ENCODE measurements around the gene FCGR1A. TPM values are rescaled to one million over a fixed set of nuclear protein-coding genes. Genes with fewer than 3 reads are reported as not detected.
"Not testable (repeated sequence)": the region's sequence is repeated elsewhere in the genome, so short reads cannot be mapped to it uniquely, and the experiment has no call there.

FCGR1A gene
- total and polyA plus RNA-seq, 5 donors from 2014 or later = not detected

DNA sequence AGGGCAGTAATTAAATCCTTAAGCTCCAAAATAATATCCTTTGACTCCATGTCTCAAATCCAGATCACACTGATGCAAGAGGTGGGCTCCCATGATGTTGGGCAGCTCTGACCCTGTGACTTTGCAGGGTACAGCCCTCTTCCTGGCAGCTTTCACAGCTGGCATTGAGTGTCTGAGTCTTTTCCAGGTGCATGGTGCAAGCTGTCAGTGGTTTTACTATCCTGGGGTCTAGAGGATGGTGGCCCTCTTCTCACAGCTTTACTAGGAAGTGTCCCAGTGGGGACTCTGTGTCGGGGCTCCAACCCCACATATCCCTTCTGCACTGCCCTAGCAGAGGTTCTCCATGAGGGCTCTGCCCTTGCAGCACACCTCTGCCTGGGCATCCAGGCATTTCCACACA is 16.3 kb upstream of the FCGR1A start:
- H3K4me3 ChIP-seq (ENCODE audit: low read depth, low read length); H3K4me1 ChIP-seq (ENCODE audit: control insufficient read depth, insufficient read depth, low read length, poor library complexity, severe bottlenecking); H3K27me3 Mint-ChIP-seq; ATAC-seq (ENCODE audit: low read depth in 2 of 2); DNase-seq; H3K9me3 ChIP-seq (ENCODE audit: control insufficient read depth in 2 of 2, low read length in 2 of 2); H3K27ac Mint-ChIP-seq; H3K9me3 Mint-ChIP-seq; H3K36me3 Mint-ChIP-seq; H3K4me3 Mint-ChIP-seq; H3K36me3 ChIP-seq (ENCODE audit: control insufficient read depth, insufficient read depth, low read length); H3K27ac ChIP-seq (ENCODE audit: insufficient read depth, low read length, poor library complexity, severe bottlenecking); H3K4me1 Mint-ChIP-seq; H3K27me3 ChIP-seq (ENCODE audit: control insufficient read depth, insufficient read depth, low read length): not testable (repeated sequence)

DNA sequence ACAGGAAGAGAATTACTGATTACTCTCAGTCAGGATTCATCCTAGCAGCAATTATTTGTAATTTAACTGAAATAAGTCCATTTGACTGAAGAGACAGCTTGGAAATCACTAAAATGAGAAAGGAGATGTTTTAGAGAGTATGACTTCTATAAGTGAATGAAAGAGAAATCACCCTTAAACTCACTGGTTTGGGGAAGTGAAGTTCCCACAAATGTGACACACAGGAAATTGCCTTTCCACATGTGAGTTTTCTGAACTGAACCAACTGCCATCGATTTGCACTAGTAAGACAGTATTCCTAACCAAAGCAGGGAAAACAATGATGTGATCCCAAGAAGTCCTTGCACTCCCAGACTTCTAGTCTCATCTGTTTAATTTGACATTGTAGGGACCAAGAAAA is 13.3 kb upstream of the FCGR1A start:
- H3K4me1 Mint-ChIP-seq; ATAC-seq (ENCODE audit: low read depth in 2 of 2); H3K9me3 ChIP-seq (ENCODE audit: control insufficient read depth in 2 of 2, low read length in 2 of 2); H3K27ac ChIP-seq (ENCODE audit: insufficient read depth, low read length, poor library complexity, severe bottlenecking); H3K36me3 Mint-ChIP-seq; H3K27me3 Mint-ChIP-seq; H3K4me1 ChIP-seq (ENCODE audit: control insufficient read depth, insufficient read depth, low read length, poor library complexity, severe bottlenecking); DNase-seq; H3K27ac Mint-ChIP-seq; H3K27me3 ChIP-seq (ENCODE audit: control insufficient read depth, insufficient read depth, low read length); H3K4me3 ChIP-seq (ENCODE audit: low read depth, low read length); H3K36me3 ChIP-seq (ENCODE audit: control insufficient read depth, insufficient read depth, low read length); H3K4me3 Mint-ChIP-seq; H3K9me3 Mint-ChIP-seq: not testable (repeated sequence)

DNA sequence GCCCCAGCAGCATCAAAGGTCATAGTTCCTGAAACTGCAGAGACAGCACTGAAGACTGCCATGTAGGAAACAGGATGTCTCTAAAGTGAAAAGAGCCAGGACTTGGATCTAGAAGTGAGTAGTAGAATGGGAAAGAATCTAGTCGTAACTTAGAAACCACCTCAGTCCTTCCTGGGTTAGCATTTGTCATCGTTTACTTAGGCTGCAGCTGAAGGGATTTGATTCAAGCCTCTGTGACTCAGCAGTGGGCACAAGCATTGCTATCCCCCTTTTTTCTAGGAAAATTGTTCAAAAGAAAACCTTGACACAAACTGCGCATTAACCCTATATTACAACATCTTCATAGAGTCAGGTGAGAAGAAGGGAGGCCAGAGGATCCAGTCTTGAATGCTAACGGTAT is 11.8 kb upstream of the FCGR1A start:
- H3K9me3 ChIP-seq (ENCODE audit: control insufficient read depth in 2 of 2, low read length in 2 of 2); H3K36me3 ChIP-seq (ENCODE audit: control insufficient read depth, insufficient read depth, low read length); DNase-seq; H3K9me3 Mint-ChIP-seq; H3K27ac Mint-ChIP-seq; H3K4me3 Mint-ChIP-seq; H3K4me3 ChIP-seq (ENCODE audit: low read depth, low read length); H3K27me3 ChIP-seq (ENCODE audit: control insufficient read depth, insufficient read depth, low read length); H3K27ac ChIP-seq (ENCODE audit: insufficient read depth, low read length, poor library complexity, severe bottlenecking); ATAC-seq (ENCODE audit: low read depth in 2 of 2); H3K4me1 Mint-ChIP-seq; H3K4me1 ChIP-seq (ENCODE audit: control insufficient read depth, insufficient read depth, low read length, poor library complexity, severe bottlenecking); H3K27me3 Mint-ChIP-seq; H3K36me3 Mint-ChIP-seq: not testable (repeated sequence)

DNA sequence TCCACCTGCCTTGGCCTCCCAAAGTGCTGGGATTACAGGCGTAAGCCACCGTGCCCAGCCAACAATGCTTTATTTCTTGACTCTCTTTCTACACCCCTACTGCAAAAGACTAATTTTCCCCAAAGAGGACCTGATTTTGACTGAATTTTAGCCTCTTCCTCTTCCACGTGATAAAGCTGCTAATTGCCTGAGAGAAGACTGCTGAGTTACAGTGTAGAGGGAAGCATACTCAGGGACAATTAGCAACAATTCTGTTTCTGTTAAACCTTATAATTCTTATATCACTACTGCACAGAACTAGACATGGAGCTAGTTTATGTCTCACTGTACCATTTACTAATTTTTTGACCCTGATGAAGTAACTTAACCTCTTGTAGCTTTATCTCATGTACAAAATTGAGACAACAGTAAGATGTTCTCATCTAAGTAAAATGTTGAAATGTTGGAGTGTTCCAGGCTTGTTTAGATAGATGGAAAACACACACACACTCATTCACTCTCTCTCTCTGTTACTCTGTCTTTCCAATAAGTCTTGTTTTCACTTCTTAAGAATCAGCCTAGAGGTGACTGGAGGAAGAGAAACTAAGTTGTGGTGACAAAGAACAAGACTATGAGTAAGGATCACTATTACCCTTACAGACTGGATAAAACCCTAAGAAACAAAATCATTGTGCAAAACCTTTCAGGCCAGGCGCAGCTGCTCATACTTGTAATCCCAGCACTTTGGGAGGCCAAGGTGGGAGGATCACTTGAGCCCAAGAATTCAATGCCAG is 10.7 kb upstream of the FCGR1A start:
- not testable (repeated sequence) for H3K4me1 ChIP-seq (ENCODE audit: control insufficient read depth, insufficient read depth, low read length, poor library complexity, severe bottlenecking); H3K27ac Mint-ChIP-seq; H3K36me3 ChIP-seq (ENCODE audit: control insufficient read depth, insufficient read depth, low read length); H3K4me3 Mint-ChIP-seq; H3K9me3 Mint-ChIP-seq; H3K27ac ChIP-seq (ENCODE audit: insufficient read depth, low read length, poor library complexity, severe bottlenecking); H3K4me1 Mint-ChIP-seq; DNase-seq; H3K27me3 ChIP-seq (ENCODE audit: control insufficient read depth, insufficient read depth, low read length); H3K9me3 ChIP-seq (ENCODE audit: control insufficient read depth in 2 of 2, low read length in 2 of 2); H3K36me3 Mint-ChIP-seq; ATAC-seq (ENCODE audit: low read depth in 2 of 2); H3K27me3 Mint-ChIP-seq; H3K4me3 ChIP-seq (ENCODE audit: low read depth, low read length)

DNA sequence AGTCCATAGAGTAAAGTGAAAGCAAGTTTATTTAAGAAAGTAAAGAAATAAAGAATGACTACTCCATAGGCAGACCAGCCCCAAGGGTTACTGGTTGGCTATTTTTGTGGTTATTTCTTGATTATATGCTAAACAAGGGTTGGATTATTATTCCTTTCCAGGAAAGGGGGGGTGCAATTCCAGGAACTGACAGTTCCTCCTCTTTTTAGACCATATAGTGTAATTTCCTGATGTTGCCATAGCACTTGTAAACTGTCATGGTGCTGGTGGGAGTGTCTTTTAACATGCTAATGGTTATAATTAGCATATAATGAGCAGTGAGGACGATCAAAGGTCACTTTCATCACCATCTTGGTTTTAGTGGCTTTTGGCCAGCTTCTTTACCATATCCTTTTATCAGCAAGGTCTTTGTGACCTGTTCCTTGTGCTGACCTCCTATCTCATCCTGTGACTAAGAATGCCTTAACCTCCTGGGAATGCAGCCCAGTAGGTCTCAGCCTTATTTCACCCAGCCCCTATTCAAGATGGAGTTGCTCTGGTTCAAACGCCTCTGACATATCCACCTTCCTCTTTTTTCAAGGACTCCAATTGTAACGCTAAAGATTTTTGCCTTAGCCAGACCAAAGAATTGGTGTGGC is 6.9 kb upstream of the FCGR1A start:
- not testable (repeated sequence) for ATAC-seq (ENCODE audit: low read depth in 2 of 2)

DNA sequence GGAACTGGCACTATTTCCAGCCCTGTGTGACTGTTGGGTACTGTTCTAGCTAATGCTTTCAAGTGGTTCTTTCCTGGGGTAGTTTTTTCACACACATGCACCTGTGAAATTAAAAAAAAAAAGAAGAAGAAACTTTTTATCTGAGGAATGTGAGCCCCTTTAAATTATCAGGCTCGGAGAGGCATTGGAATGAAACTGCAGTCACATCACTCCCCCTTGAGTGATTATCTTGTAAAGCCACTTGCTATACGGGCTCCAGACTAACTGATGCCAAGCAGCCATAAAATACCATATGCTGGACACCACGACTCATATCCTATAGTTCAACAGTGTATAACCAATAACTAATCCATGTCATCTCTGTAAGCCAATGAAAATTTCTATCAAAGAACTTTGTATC is 5.4 kb upstream of the FCGR1A start:
- H3K4me1 ChIP-seq (ENCODE audit: control insufficient read depth, insufficient read depth, low read length, poor library complexity, severe bottlenecking); H3K27me3 Mint-ChIP-seq; H3K36me3 Mint-ChIP-seq; H3K4me3 Mint-ChIP-seq; H3K36me3 ChIP-seq (ENCODE audit: control insufficient read depth, insufficient read depth, low read length); H3K9me3 Mint-ChIP-seq; H3K27ac ChIP-seq (ENCODE audit: insufficient read depth, low read length, poor library complexity, severe bottlenecking); DNase-seq; H3K27ac Mint-ChIP-seq; H3K9me3 ChIP-seq (ENCODE audit: control insufficient read depth in 2 of 2, low read length in 2 of 2); ATAC-seq (ENCODE audit: low read depth in 2 of 2); H3K4me3 ChIP-seq (ENCODE audit: low read depth, low read length); H3K4me1 Mint-ChIP-seq; H3K27me3 ChIP-seq (ENCODE audit: control insufficient read depth, insufficient read depth, low read length): not testable (repeated sequence)

More for the DNA sequence above, 6.9 kb upstream of the FCGR1A start:
- H3K9me3 Mint-ChIP-seq; H3K4me3 ChIP-seq (ENCODE audit: low read depth, low read length); H3K27ac ChIP-seq (ENCODE audit: insufficient read depth, low read length, poor library complexity, severe bottlenecking); H3K4me3 Mint-ChIP-seq; H3K27me3 ChIP-seq (ENCODE audit: control insufficient read depth, insufficient read depth, low read length); H3K36me3 ChIP-seq (ENCODE audit: control insufficient read depth, insufficient read depth, low read length); H3K27me3 Mint-ChIP-seq; H3K9me3 ChIP-seq (ENCODE audit: control insufficient read depth in 2 of 2, low read length in 2 of 2); H3K4me1 Mint-ChIP-seq; H3K4me1 ChIP-seq (ENCODE audit: control insufficient read depth, insufficient read depth, low read length, poor library complexity, severe bottlenecking); H3K27ac Mint-ChIP-seq; H3K36me3 Mint-ChIP-seq: not testable (repeated sequence)
- peak in 1 of 3 donors; percentile 48 for DNase-seq

DNA sequence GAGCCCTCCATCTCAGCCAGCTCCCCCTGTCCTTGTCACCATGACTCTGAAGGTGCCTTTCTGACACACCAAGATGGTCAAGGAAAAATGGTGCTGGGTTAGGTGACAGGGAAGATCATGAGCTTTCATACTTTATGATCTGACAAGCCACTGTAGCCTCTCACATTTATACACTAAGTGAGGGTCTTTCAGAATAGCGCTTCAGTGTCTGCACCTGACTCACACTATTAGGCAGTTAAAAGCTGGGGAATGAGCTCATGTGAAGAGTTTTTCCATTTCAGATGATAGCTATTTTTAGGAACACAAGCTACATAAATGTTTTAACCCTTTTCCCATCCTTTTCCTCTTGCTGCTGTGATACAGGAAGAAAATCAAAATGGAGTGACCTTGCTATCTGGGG is 4.2 kb upstream of the FCGR1A start:
- not testable (repeated sequence) for DNase-seq; H3K9me3 ChIP-seq (ENCODE audit: control insufficient read depth in 2 of 2, low read length in 2 of 2); H3K27me3 Mint-ChIP-seq; H3K4me1 Mint-ChIP-seq; ATAC-seq (ENCODE audit: low read depth in 2 of 2); H3K27ac ChIP-seq (ENCODE audit: insufficient read depth, low read length, poor library complexity, severe bottlenecking); H3K36me3 ChIP-seq (ENCODE audit: control insufficient read depth, insufficient read depth, low read length); H3K4me1 ChIP-seq (ENCODE audit: control insufficient read depth, insufficient read depth, low read length, poor library complexity, severe bottlenecking); H3K27ac Mint-ChIP-seq; H3K4me3 Mint-ChIP-seq; H3K27me3 ChIP-seq (ENCODE audit: control insufficient read depth, insufficient read depth, low read length); H3K9me3 Mint-ChIP-seq; H3K4me3 ChIP-seq (ENCODE audit: low read depth, low read length); H3K36me3 Mint-ChIP-seq

DNA sequence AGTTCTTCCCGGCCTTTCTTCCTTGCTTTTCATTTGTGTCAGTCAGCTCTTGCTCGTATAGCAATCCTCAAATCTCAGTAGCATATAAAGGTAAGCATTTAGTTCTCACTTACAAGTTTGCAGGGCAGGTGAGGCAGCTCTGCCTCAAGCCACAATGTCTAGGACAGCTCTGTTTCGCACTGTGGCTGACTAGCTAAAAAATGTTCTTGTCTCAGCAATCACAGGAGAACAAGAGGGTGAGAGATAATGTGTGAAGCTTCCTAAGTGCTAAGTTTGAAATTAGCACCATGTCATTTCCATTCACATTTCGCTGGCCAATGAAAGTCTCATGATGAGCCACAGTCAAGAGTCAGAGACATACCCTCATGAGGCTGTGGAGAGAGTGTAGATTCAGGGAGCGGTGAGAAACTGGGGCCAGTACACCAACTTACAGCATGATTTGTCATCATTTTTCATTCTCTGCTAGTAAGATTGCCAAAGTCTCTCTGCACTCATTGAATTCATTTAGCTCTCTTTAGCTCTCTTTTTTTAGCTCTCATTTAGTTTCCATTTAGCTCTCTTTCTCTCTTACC is 995 bp upstream of the FCGR1A start:
- not testable (repeated sequence) for H3K9me3 Mint-ChIP-seq; H3K27ac Mint-ChIP-seq; H3K36me3 ChIP-seq (ENCODE audit: control insufficient read depth, insufficient read depth, low read length); H3K4me3 ChIP-seq (ENCODE audit: low read depth, low read length); H3K36me3 Mint-ChIP-seq; H3K4me3 Mint-ChIP-seq; H3K27ac ChIP-seq (ENCODE audit: insufficient read depth, low read length, poor library complexity, severe bottlenecking); H3K9me3 ChIP-seq (ENCODE audit: control insufficient read depth in 2 of 2, low read length in 2 of 2); H3K4me1 ChIP-seq (ENCODE audit: control insufficient read depth, insufficient read depth, low read length, poor library complexity, severe bottlenecking); ATAC-seq (ENCODE audit: low read depth in 2 of 2); H3K27me3 Mint-ChIP-seq; H3K4me1 Mint-ChIP-seq; DNase-seq; H3K27me3 ChIP-seq (ENCODE audit: control insufficient read depth, insufficient read depth, low read length)

Data from CD4-positive, CD25-positive, alpha-beta regulatory T cell (primary cell).